NCI-H510A treated with DMSO at 0.1 percent for 48 hours (cell line): ENCODE measurements around the gene NAGS.
"Not testable (repeated sequence)": the region's sequence is repeated elsewhere in the genome, so short reads cannot be mapped to it uniquely, and the experiment has no call there.

Source experiments
- DNase-seq: peaks from one replicate; lab custom pipeline; 2025; lab: John Stamatoyannopoulos, UW

Gene NAGS

GRCh38 chr17:43984521-43984920 is 19.9 kb upstream of the NAGS start:
- no peak for DNase-seq

- no peak for DNase-seq
These were observed 18.0 kb upstream of the NAGS start for GRCh38 chr17:43986225-43986981.

GRCh38 chr17:43987131-43988021 is 17.0 kb upstream of the NAGS start:
- DNase-seq = no peak

DNA sequence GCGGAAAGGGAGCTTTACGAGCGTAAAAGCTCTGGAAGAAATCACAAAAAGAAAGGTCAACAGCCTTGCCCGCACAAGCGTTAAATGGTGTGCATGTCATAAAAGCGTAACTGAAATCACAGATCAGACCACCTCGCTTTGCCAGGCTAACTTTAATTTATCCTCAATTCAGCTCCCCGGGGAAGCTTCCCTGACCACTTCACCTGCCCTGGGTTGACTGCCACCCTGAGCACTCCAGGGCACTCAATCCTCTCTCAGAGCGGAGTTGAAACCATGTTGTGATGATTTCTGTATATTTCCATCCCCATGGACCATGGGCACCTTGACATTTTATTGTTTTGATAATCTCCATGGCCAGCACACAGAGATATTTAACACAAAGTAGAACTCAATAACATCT is 16.1 kb upstream of the NAGS start:
- no peak for DNase-seq

GRCh38 chr17:43992641-43993040 is 11.8 kb upstream of the NAGS start:
- no peak for DNase-seq

DNA sequence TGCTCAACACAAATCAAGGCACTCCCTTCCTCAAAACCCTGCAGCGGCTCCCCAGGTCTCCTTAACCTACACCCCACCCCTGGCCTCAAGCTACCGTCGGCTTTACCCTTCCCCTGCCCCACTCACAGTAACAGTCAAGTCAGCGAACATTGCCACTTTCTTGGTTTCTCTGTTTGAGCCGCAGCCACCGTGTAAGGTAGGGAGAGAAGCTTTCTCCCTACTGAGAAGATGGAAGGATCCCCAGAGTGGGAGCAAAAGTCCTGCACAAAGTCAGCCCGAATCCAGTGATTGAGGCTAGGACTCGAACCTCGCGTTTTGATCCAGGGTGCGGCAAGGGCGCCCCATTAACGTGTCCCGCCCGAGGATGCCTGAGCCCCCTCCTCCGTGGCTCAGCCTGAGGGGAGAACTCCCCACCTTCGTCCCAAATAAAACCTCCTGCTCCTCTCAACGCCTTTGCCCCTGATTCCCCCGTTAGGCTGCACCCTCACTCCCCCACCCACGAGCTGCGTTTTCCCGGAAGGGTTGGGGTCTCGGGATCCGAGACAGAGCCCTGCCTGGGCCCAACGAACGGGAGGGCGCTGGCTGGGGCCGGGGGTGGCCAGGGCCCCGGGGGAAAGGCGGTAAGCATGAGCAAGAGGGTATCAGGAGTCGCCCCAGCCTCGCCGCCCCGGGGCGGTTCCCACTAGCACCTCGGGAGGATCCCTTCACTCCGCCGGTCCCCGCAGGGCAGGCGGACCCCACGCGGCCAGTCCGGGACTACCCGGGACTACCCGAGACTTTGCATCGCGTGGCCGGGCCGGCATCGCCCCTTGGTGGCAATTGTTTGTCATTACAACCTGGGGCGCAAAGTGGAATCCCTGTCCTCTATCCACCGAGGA is 9.9 kb upstream of the NAGS start:
- DNase-seq = no peak

GRCh38 chr17:43995150-43995471 is 9.3 kb upstream of the NAGS start:
- no peak for DNase-seq

- not testable (repeated sequence) for DNase-seq
These were observed 7.2 kb upstream of the NAGS start for GRCh38 chr17:43997180-43997579.

- DNase-seq = no peak
These were observed 5.9 kb upstream of the NAGS start for GRCh38 chr17:43998552-43998951.

DNA sequence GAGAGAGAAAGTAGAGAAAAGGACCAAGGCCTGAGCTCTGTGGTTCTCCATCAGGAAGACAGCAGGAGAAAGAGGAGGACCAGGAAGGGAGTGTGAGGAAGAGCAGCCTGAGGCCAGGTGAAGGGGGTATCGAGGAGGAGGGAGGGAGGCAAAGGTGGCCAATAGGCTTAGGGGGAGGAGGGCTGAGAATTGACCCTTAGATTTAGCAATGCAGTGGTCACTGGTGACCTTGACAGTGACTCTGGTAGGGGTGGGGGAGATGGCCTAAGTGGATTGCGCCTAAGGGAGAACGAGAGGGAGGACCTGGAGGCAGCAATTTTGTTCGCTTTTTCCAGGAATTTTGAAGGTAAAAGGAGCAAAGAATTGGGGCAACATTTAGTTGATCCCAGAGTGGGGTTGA is 5.4 kb upstream of the NAGS start:
- no peak for DNase-seq

DNA sequence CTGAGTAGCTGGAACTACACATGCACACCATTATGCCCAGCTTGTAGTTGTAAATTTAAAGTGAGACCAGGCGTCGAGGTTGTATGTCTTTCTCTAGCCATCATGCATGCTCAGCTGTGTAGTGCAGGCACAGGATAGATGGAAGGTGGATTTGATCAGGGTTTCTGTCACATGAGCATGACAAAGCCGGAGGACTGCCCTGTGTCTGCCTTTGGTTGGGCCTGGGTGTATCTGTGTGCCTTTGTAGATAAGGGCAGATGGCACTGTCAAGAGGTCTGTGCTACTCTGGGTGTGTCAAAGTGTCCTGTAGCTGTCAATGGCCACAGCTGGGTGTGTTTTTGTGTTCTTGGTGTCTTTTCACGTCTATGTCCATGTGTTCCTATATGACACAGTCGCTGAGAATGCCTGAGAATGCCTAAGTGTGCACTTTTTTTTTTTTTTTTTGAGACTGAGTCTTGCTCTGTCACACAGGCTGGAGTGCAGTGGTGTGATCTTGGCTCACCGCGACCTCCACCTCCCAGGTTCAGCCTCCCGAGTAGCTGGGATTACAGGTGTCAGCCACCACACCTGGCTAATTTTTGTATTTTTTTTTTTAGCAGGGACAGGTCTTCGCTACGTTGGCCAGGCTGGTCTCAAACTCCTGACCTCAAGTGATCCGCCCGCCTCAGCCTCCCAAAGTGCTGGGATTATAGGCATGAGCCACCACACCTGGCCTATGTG is 4.1 kb upstream of the NAGS start:
- no peak for DNase-seq

DNA sequence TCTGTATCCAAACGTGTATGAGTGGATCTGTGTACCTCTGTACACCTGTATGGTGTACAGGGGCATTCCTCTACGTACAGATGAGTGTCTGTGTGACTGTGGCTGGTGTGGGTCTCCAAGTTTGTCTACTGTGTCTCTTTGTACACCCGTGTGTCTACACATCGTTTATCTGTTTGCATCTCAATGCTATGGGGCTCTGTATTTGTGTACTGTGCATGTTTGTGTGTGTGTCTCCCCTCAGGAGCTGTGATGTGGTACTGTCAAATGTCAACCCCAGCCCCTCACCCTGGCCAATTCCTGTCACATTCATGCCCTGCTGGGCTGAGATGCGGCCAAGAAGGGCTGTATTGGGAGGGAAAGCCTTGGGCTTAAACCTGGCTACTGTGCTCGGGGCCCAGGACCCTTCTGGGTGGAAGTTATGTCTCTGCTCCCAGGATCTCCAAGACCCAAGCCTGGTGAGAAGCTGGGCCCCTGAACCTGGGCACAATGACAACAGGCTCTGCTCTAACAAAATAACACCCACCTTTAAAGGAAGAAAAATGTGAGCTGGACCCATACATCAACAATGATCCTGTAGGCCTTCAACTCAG is 3.5 kb upstream of the NAGS start:
- no peak for DNase-seq

- no peak for DNase-seq
These were observed 2.9 kb upstream of the NAGS start for GRCh38 chr17:44001461-44001920.

DNA sequence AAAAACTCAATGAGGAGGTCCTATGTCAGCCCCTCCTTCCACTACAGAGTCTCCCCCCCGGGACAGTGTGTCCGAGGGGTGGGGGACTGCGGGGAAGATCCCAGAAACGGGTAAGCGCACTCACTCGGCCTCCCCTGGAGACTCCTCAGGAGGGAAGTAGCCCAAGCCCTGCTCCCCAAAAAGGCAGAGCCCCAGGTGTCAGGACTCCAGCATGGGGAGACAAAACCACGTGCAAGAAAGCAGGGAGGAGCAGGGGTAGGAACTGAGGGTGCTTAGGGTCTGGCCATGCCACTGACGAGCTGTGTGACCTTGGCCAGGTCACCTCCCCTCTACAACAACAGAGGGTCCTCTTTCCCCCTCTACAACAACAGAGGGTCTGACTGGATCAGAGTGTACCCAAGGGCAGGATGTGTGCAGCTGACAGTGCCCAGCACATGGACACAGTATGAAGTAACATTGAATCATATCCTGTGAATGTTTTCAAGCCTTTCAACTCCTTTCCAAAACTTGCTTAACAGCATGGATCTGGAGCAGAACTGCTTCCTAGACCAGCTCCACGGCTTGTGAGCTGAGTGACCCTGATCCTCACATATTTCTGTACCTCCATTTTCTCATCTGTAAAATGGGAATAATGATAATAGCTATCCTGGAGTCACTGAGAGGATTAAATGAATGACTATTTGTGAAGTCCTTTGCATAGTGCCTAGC is 2.1 kb upstream of the NAGS start:
- no peak for DNase-seq

DNA sequence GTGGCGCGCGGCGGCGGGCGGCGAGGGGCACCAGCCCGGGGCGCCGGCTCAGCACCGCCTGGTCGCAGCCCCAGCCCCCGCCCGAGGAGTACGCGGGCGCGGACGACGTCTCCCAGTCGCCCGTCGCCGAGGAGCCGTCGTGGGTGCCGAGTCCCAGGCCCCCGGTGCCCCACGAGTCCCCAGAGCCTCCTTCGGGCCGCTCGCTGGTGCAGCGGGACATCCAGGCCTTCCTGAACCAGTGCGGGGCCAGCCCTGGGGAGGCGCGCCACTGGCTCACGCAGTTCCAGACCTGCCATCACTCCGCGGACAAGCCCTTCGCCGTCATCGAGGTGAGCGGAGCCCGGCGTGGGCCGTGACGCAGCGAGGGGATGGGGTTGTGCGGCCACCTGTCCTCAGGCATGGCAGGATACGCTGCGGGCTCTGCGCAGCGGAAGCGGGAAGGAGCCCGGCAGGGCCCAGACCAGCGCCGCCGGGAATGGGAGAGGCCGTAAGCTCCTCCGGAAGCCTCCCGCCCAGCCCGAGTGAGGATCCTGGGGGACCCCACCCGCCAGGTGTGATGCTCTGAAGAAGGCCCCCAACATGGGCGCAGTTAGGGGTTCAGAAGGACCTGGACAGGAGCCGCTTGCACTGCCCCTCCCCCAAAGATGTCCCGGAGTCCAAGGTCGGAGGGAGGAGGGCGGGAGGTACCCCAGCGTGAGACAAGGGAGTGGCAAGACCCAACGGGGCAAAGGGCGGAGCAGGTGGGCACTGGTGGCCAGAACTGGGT is 522 bp downstream of the NAGS start:
- peak; percentile 7 for DNase-seq

DNA sequence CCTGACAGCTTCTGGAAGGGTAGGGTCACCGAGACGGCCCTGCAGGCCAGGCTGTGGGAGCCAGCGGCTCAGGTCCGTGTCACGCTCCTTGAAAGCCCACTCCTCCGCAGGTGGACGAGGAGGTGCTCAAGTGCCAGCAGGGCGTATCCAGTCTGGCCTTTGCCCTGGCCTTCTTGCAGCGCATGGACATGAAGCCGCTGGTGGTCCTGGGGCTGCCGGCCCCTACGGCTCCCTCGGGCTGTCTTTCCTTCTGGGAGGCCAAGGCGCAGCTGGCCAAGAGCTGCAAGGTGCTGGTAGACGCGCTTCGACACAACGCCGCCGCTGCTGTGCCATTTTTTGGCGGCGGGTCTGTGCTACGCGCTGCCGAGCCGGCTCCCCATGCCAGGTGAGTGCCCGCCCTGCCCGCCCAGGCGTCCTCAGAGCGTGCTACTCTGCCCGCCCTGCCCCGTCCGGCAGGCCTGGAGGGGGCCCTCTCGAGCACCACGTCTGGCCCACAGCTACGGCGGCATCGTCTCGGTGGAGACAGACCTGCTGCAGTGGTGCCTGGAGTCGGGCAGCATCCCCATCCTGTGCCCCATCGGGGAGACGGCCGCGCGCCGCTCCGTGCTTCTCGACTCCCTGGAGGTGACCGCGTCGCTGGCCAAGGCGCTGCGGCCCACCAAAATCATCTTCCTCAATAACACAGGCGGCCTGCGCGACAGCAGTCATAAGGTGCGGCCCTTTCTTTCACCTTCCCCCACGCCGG is 1.3 kb downstream of the NAGS start:
- DNase-seq = peak; percentile 31

- DNase-seq = no peak
These were observed 1.8 kb downstream of the NAGS start for GRCh38 chr17:44006272-44006597.

- peak; percentile 56 for DNase-seq
These were observed 2.4 kb downstream of the NAGS start for GRCh38 chr17:44006598-44007345.
